Left lung (tissue), 10 donors: ENCODE data around the gene C6orf132. TPM values are rescaled to one million over a fixed set of nuclear protein-coding genes. Genes with fewer than 3 reads are reported as not detected.
"Not testable (repeated sequence)": the region's sequence is repeated elsewhere in the genome, so short reads cannot be mapped to it uniquely, and the experiment has no call there.

ENCODE experiments used
- ATAC-seq: fragments of 200-7000 bp; cut with Tn5 transposase; one replicate; pipeline ENCODE4 v1.9.1; 2020; ENCODE audit warnings: moderate library complexity
- DNase-seq, 4 donors: peaks; one replicate each; pipeline ENCODE4 v3.0.0-alpha.2; 2013 to 2020
- H3K27ac ChIP-seq, 2 donors: fragments of 200-600 bp; sonication (generic) in 1 of 2; one replicate each; pipeline versions ENCODE4 v1.5.0 to v1.8.0; 2020 to 2021
- H3K27me3 ChIP-seq, 2 donors: fragments of 200-600 bp; sonication (generic) in 1 of 2; one replicate each; pipeline versions ENCODE4 v1.5.0 to v1.8.0; 2020 to 2021
- H3K36me3 ChIP-seq, 2 donors: fragments of 200-600 bp; sonication (generic) in 1 of 2; one replicate each; pipeline versions ENCODE4 v1.5.0 to v1.8.0; 2020 to 2021
- H3K4me1 ChIP-seq, 2 donors: fragments of 200-600 bp; one replicate each; pipeline ENCODE4 v1.8.0; 2021
- H3K4me3 ChIP-seq, 2 donors: fragments of 200-600 bp; sonication (generic) in 1 of 2; one replicate each; pipeline versions ENCODE4 v1.5.0 to v1.8.0; 2020 to 2021; ENCODE audit warnings: mild to moderate bottlenecking in 1 of 2
- H3K9me3 ChIP-seq, 2 donors: fragments of 200-600 bp; sonication (generic) in 1 of 2; one replicate each; pipeline versions ENCODE4 v1.5.0 to v1.8.0; 2020 to 2021
- intact Hi-C, 2 donors: fragments of 100-400 bp; cut with DNase I; formaldehyde crosslinking; loops; one replicate each; pipeline versions ENCODE4 v1.11.2 to v1.14.2; 2022
- polyA plus RNA-seq, 6 donors: library from polyadenylated mRNA; unstranded; fragments of 120-200 nt; gene quantifications; one replicate each; pipeline ENCODE4 v1.2.1, GENCODE V29; 2013; ENCODE audit not compliant: insufficient read length in 6 of 6
- total RNA-seq, 2 donors: library from RNA; stranded (reverse); fragmentation: NEBNext Ultra II Directional; extraction: Animal tissue kit (Norgen Biotek cat#: 25700); gene quantifications; one replicate each; pipeline ENCODE4 v1.2.1, GENCODE V29; 2021
- TF ChIP-seq, protein P1 (sequence below), 2 donors: fragments of 200-600 bp; sonication (generic) in 1 of 2; IDR thresholded peaks; one replicate each; pipeline versions ENCODE4 v1.5.0 to v1.8.0; 2021; ENCODE audit warnings: antibody characterized with exemption in 2 of 2
- donor health status: DM: no; HTN: yes; CAD: no.
- donor health status: DM: no; HTN: no; CAD: no.

C6orf132 gene
- total and polyA plus RNA-seq, 8 donors: 2.4 to 20.3 (median 3.0) TPM

GRCh38 chr6:42155293-42155692, 12.9 kb upstream of the C6orf132 start:
- Histone ChIP-seq H3K4me3 (no peak overlapping the region), H3K4me1 (no peaks in the 10 kb centered on the region), H3K27ac (no peak overlapping the region), H3K9me3 (no peaks in the 10 kb centered on the region), H3K27me3 (no peaks in the 10 kb centered on the region), H3K36me3 (no peaks in the 10 kb centered on the region)
- DNase-seq: no peak
- TF ChIP-seq, protein P1, sequence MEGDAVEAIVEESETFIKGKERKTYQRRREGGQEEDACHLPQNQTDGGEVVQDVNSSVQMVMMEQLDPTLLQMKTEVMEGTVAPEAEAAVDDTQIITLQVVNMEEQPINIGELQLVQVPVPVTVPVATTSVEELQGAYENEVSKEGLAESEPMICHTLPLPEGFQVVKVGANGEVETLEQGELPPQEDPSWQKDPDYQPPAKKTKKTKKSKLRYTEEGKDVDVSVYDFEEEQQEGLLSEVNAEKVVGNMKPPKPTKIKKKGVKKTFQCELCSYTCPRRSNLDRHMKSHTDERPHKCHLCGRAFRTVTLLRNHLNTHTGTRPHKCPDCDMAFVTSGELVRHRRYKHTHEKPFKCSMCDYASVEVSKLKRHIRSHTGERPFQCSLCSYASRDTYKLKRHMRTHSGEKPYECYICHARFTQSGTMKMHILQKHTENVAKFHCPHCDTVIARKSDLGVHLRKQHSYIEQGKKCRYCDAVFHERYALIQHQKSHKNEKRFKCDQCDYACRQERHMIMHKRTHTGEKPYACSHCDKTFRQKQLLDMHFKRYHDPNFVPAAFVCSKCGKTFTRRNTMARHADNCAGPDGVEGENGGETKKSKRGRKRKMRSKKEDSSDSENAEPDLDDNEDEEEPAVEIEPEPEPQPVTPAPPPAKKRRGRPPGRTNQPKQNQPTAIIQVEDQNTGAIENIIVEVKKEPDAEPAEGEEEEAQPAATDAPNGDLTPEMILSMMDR (IDR thresholded peaks at IDR 0.05): no peak
- no peak for ATAC-seq
- intact Hi-C loops: no loop called here

DNA sequence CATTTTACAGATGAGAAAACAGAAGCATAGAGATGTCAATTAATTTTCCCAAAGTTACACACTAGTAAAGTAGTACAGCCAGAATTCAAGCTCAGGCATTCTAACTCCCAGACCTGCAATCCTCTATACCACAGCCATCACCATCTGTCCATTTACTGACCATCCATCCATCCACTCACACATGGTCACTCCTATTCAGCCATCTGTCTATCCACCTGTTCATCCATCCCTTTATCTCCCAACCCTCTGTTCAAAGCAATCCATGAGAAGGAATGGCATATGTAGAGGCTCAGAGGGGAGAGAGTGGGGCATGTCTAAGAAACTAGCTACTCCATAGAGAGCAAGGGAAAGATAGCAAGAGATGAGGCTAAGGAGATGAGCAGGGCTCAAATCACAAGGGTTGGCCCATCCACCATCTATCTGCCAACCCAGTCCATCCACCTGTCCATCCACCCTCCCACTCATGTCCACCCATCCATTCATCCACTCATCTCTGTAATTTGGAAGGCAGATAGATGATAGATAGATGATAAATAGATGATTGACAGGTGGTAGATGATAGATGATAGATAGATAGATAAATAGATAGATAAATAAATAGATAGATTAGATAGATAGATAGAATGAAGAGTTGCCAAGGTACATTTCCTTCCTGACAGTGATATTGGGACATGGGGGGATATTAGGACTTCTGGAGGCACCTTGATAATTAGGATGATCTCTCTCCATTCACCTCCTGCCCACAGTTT, 12.2 kb upstream of the C6orf132 start:
- intact Hi-C loops: no loop called here
- Histone ChIP-seq H3K27ac (no peak overlapping the region), H3K27me3 (no peaks in the 10 kb centered on the region), H3K4me1 (no peaks in the 10 kb centered on the region), H3K36me3 (no peaks in the 10 kb centered on the region), H3K9me3 (no peaks in the 10 kb centered on the region), H3K4me3 (no peak overlapping the region)
- DNase-seq (no peak), ATAC-seq (no peak)
- TF ChIP-seq, protein P1 (IDR thresholded peaks at IDR 0.05): no peak

- H3K36me3 ChIP-seq: no peaks in the 10 kb centered on the region
- H3K27ac ChIP-seq: no peak overlapping the region
- intact Hi-C loops: no loop called here
- no peaks in the 10 kb centered on the region for H3K9me3 ChIP-seq
- DNase-seq: no peak
- TF ChIP-seq, protein P1 (IDR thresholded peaks at IDR 0.05): no peak
- no peak overlapping the region for H3K4me3 ChIP-seq
- no peaks in the 10 kb centered on the region for H3K4me1 ChIP-seq
- ATAC-seq: no peak
- H3K27me3 ChIP-seq: no peaks in the 10 kb centered on the region
Observed at GRCh38 chr6:42153921-42154320, 11.5 kb upstream of the C6orf132 start.

DNA sequence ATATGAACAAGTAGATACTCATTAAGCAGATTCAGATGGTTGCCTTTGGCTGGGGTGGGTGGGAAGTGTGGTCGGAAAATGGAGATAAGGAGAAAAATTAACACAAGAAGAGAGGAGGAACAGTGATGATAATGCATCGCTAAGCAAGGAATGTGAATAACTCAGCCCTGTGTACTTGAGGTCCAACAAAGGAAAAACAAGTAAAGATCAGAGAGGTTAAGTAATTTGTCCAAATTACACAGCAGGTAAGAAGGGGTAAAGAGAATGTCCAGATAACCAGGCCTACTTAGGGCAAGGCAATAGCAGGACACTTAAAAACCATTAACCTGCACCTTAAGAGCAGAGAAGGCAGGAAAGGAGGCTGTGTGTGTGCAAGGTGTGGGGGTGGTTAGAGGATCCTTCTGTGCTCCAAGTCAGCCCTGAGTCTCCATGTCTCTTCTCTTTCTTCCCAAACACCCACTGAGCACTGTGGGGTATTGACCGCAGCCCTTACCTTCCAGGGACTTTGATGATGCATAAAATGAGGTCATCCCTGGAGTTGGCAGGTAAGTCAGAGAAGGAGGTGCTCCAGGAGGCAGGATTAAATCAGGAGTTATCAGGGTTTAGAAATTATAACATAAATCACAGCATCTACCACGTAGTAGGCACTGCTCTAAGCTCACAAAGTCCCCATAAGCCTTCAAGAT, 10.3 kb upstream of the C6orf132 start:
- H3K4me3 ChIP-seq, H3K36me3 ChIP-seq, DNase-seq, intact Hi-C loops, H3K4me1 ChIP-seq, H3K9me3 ChIP-seq, ATAC-seq, H3K27ac ChIP-seq, H3K27me3 ChIP-seq: not testable (repeated sequence)

- DNase-seq (no peak), ATAC-seq (no peak)
- H3K27me3 ChIP-seq: no peaks in the 10 kb centered on the region
- H3K27ac ChIP-seq: no peak overlapping the region
- H3K9me3 ChIP-seq: no peaks in the 10 kb centered on the region
- TF ChIP-seq, protein P1 (IDR thresholded peaks at IDR 0.05): no peak
- intact Hi-C loops: no loop called here
- H3K4me3 ChIP-seq: no peak overlapping the region
- no peaks in the 10 kb centered on the region for H3K4me1 ChIP-seq
- no peaks in the 10 kb centered on the region for H3K36me3 ChIP-seq
Observed at GRCh38 chr6:42152024-42152423, 9.6 kb upstream of the C6orf132 start.
